Measurements from ENCODE around the gene POLK. TPM values are rescaled to one million over a fixed set of nuclear protein-coding genes. Genes with fewer than 3 reads are reported as not detected.

The POLK gene
- total and polyA plus RNA-seq, 2 of the 13 experiments (the other 11 are each of a cell fraction or from before 2014, with no cell fraction given), result 8.6 to 11.7 TPM

DNA sequence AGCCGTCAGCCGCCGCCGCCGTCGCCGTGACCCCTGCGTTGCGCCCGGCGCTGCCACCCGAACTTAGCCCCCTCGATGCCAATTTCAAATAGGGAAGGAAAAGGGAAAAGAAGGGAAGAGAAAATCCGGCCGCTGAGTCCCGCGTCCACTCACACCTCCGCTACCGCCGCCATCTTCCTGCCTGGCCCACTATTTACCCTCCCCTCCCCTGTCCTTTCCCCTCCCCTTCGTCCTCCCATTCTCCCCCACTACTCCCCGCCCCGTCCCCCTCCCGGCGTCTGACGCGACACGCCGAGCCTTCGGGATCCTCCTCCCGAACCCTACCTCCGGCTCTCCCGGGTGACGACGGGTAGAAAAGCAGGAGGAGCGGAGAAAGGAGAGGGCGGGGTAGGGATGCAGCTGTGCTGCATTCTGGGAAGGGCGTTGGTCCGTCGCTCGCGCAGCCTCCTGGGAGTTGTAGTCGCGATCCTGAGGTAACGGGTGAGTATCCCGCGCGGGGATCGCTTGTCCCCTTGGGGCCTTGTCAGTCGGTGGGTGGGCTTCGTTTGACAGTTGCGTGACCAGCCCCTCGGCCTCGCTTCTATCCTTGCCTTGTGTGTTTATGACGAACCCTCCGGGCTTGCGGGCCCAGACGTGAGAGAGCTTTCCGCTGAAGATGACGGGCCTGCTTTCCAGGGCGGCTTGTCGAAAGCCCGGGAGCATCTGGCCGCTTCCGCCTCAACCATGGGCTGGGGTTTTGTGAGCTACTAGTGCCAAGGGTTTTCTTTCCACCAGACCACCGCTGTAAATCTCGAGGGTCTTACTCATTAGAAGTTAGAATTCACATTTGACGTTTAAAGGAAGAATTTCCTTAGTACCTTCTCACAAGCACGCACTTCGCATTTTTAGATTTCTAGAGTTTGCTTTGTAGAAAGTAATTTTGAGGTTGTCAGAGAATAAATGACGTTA lies at the start of gene POLK, which contains the start of gene CERT1 (continued):
- TF ChIP-seq, protein P1, sequence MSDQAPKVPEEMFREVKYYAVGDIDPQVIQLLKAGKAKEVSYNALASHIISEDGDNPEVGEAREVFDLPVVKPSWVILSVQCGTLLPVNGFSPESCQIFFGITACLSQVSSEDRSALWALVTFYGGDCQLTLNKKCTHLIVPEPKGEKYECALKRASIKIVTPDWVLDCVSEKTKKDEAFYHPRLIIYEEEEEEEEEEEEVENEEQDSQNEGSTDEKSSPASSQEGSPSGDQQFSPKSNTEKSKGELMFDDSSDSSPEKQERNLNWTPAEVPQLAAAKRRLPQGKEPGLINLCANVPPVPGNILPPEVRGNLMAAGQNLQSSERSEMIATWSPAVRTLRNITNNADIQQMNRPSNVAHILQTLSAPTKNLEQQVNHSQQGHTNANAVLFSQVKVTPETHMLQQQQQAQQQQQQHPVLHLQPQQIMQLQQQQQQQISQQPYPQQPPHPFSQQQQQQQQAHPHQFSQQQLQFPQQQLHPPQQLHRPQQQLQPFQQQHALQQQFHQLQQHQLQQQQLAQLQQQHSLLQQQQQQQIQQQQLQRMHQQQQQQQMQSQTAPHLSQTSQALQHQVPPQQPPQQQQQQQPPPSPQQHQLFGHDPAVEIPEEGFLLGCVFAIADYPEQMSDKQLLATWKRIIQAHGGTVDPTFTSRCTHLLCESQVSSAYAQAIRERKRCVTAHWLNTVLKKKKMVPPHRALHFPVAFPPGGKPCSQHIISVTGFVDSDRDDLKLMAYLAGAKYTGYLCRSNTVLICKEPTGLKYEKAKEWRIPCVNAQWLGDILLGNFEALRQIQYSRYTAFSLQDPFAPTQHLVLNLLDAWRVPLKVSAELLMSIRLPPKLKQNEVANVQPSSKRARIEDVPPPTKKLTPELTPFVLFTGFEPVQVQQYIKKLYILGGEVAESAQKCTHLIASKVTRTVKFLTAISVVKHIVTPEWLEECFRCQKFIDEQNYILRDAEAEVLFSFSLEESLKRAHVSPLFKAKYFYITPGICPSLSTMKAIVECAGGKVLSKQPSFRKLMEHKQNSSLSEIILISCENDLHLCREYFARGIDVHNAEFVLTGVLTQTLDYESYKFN (CRISPR knock-in tag; conservative IDR thresholded peaks at IDR 0.05), result no peak; the same call in 1 of the 2 replicates
- TF ChIP-seq FOSL2 (CRISPR knock-in tag; IDR thresholded peaks at IDR 0.05), result peak; percentile 51
- TF ChIP-seq ZNF30 (CRISPR knock-in tag; IDR thresholded peaks at IDR 0.05), result no peak
- TF ChIP-seq NCOA5 (CRISPR knock-in tag; IDR thresholded peaks at IDR 0.05), result no peak
- TF ChIP-seq SETDB1 (CRISPR knock-in tag; IDR thresholded peaks at IDR 0.05; ENCODE audit: borderline replicate concordance), result no peak; the same call in 1 of the 2 replicates
- TF ChIP-seq ZNF235 (CRISPR knock-in tag; IDR thresholded peaks at IDR 0.05; ENCODE audit: borderline replicate concordance), result no peak
- no peak for TF ChIP-seq ZNF101 (CRISPR knock-in tag; IDR thresholded peaks at IDR 0.05; ENCODE audit: borderline replicate concordance, low read depth)
- no peak for TF ChIP-seq RBM39 (IDR thresholded peaks at IDR 0.05; ENCODE audit: low read depth, low read length, poor library complexity, severe bottlenecking)
- TF ChIP-seq ZNF660 (CRISPR knock-in tag; IDR thresholded peaks at IDR 0.05; ENCODE audit: borderline replicate concordance, low read depth), result no peak
- TF ChIP-seq ZNF703 (CRISPR knock-in tag; IDR thresholded peaks at IDR 0.05; ENCODE audit: borderline replicate concordance), result no peak
- no peak for TF ChIP-seq IKZF5 (CRISPR knock-in tag; IDR thresholded peaks at IDR 0.05)
- no peak for TF ChIP-seq KLF13 (CRISPR knock-in tag; IDR thresholded peaks at IDR 0.05)
- TF ChIP-seq, protein P2, sequence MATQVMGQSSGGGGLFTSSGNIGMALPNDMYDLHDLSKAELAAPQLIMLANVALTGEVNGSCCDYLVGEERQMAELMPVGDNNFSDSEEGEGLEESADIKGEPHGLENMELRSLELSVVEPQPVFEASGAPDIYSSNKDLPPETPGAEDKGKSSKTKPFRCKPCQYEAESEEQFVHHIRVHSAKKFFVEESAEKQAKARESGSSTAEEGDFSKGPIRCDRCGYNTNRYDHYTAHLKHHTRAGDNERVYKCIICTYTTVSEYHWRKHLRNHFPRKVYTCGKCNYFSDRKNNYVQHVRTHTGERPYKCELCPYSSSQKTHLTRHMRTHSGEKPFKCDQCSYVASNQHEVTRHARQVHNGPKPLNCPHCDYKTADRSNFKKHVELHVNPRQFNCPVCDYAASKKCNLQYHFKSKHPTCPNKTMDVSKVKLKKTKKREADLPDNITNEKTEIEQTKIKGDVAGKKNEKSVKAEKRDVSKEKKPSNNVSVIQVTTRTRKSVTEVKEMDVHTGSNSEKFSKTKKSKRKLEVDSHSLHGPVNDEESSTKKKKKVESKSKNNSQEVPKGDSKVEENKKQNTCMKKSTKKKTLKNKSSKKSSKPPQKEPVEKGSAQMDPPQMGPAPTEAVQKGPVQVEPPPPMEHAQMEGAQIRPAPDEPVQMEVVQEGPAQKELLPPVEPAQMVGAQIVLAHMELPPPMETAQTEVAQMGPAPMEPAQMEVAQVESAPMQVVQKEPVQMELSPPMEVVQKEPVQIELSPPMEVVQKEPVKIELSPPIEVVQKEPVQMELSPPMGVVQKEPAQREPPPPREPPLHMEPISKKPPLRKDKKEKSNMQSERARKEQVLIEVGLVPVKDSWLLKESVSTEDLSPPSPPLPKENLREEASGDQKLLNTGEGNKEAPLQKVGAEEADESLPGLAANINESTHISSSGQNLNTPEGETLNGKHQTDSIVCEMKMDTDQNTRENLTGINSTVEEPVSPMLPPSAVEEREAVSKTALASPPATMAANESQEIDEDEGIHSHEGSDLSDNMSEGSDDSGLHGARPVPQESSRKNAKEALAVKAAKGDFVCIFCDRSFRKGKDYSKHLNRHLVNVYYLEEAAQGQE (IDR thresholded peaks at IDR 0.05; ENCODE audit: borderline replicate concordance in 1 of 2, low read depth in 1 of 2, low read length in 2 of 2), result 0 out of 4 replicates have a peak, but pooled peaks of 1 of the 2 experiments have one; percentile 9
- TF ChIP-seq, protein P3, sequence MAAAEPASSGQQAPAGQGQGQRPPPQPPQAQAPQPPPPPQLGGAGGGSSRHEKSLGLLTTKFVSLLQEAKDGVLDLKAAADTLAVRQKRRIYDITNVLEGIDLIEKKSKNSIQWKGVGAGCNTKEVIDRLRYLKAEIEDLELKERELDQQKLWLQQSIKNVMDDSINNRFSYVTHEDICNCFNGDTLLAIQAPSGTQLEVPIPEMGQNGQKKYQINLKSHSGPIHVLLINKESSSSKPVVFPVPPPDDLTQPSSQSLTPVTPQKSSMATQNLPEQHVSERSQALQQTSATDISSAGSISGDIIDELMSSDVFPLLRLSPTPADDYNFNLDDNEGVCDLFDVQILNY (CRISPR knock-in tag; conservative IDR thresholded peaks at IDR 0.05), result peak; percentile 61; the same call in 1 of the 2 replicates
- no peak for TF ChIP-seq MEF2D (CRISPR knock-in tag; IDR thresholded peaks at IDR 0.05)
- no peak for TF ChIP-seq HES4 (CRISPR knock-in tag; IDR thresholded peaks at IDR 0.05; ENCODE audit: borderline replicate concordance)
- TF ChIP-seq ZNF788 (CRISPR knock-in tag; IDR thresholded peaks at IDR 0.05; ENCODE audit: borderline replicate concordance), result no peak
